Eye (tissue), 1 donor: ENCODE results near the gene PCP2.

Experiments used
- DNase-seq: peaks from one replicate; pipeline ENCODE4 v3.0.0-alpha.2; 2015

Gene PCP2

GRCh38 chr19:7596211-7596937 lies 37.1 kb downstream of the PCP2 start:
- peak; percentile 20 for DNase-seq

DNA sequence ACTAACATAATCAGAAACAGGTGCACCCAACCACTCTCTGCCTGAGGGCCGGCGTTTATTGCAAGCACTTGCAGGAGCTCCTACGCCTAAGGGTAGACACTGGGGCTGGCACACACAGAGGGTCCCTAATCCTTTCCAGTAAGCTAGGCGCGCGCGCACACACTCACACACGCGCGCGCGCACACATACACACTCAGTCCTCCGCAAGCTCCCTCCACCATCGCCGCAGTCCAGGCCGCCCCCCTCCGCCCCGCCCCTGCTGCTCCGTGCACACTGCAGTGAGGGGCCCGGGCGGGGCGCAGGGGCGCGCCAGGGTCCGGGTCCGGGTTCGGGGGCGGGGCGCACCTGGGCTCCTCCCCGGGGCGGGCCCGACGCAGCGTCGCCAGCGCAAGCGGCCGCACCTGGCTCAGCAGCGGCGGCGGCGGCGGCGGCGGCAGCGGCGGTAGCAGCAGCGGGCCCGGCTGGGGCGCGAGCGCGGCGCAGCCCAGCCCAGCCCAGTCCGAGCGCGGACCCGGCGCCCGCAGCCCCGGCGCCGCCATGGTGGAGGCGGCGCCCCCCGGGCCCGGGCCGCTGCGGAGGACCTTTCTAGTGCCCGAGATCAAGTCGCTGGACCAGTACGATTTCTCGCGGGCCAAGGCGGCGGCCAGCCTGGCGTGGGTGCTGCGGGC lies 37.9 kb downstream of the PCP2 start, which contains the start of gene CAMSAP3:
Gene CAMSAP3, plus strand, starts transcription at position 398 of the 668 bp plus-strand sequence. Its CDS starts 140 bp downstream, at position 538.
- DNase-seq: peak; percentile 86

DNA sequence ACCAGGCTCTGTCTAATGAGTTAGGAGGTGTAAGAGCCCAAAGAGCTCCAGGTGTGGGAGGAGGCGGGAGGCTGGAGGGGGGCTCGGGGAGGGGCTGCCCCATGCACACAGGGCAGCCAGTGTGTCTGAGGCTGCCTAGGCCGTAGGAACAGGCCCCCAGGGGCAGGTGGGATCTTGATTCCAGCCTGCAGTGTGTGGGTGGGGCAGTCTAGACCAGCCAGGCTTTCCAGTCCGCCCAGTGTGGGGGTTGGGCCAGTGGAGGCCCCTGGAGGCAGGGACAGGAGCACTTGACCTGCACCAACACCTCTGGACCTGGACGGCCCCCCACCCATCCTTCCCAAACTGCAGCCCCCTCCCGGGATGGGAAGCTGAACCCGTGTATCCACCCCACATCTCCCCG lies 43.3 kb downstream of the PCP2 start:
- DNase-seq: no peak

GRCh38 chr19:7589822-7590221 lies 43.7 kb downstream of the PCP2 start:
- DNase-seq: no peak

DNA sequence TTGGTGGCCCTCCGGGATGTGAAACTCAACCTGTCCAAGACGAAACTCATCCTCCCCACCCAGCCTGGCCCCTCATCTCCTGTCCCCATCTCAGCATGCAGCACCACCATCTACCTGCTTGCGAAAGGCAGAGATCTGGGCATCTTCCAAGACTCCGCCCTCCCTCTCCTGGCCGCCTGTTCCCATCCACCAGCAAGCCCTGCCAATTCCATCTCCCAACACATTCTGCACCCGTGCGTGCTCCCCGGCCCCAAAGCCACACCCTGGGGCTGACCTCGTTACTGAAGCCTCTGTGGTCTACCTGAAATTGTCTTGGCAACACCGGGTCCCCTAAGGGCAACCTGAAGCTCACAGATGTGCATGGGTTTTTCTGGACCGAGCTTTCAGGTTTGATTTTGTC lies 51.1 kb downstream of the PCP2 start:
- no peak for DNase-seq
